ENCODE data around the gene ACSL1. TPM values are rescaled to one million over a fixed set of nuclear protein-coding genes. Genes with fewer than 3 reads are reported as not detected.
"Not testable (repeated sequence)": the region's sequence is repeated elsewhere in the genome, so short reads cannot be mapped to it uniquely, and the experiment has no call there.

The ACSL1 gene
- polyA plus RNA-seq, 1 donor = 13.8 TPM

GRCh38 chr4:184745831-184746795 is 79.7 kb downstream of the ACSL1 start:
- Histone ChIP-seq H3K4me1 (ENCODE audit: control insufficient read depth, insufficient read depth, low read length) (peaks cover 10% of the 10 kb centered on the region), H3K4me3 (ENCODE audit: low read length) (no peak overlapping the region), H3K9me3 (ENCODE audit: control insufficient read depth, low read depth, low read length) (peaks cover 4% of the 10 kb centered on the region), H3K27me3 (ENCODE audit: control insufficient read depth, insufficient read depth, low read length) (no peaks in the 10 kb centered on the region), H3K27ac (ENCODE audit: low read length) (no peak overlapping the region), H3K36me3 (ENCODE audit: control insufficient read depth, insufficient read depth, low read length) (no peaks in the 10 kb centered on the region)
- WGBS (ENCODE audit: insufficient coverage, low lambda C conversion rate) = no CpG with 5 or more reads among the region's 10 CpGs
- peak; percentile 55 to 62 for DNase-seq

- H3K36me3 ChIP-seq (ENCODE audit: control insufficient read depth, insufficient read depth, low read length) = no peaks in the 10 kb centered on the region
- H3K27ac ChIP-seq (ENCODE audit: low read length) = no peak overlapping the region
- H3K27me3 ChIP-seq (ENCODE audit: control insufficient read depth, insufficient read depth, low read length) = no peaks in the 10 kb centered on the region
- no peak for DNase-seq
- peaks cover 10% of the 10 kb centered on the region for H3K4me1 ChIP-seq (ENCODE audit: control insufficient read depth, insufficient read depth, low read length)
- WGBS (ENCODE audit: insufficient coverage, low lambda C conversion rate) = no CpG with 5 or more reads among the region's 10 CpGs
- no peak overlapping the region for H3K4me3 ChIP-seq (ENCODE audit: low read length)
- H3K9me3 ChIP-seq (ENCODE audit: control insufficient read depth, low read depth, low read length) = peaks cover 8% of the 10 kb centered on the region
Observed at GRCh38 chr4:184744236-184744635, 81.5 kb downstream of the ACSL1 start.

GRCh38 chr4:184743650-184744049 is 82.1 kb downstream of the ACSL1 start:
- no peak overlapping the region for H3K27ac ChIP-seq (ENCODE audit: low read length)
- peaks cover 10% of the 10 kb centered on the region for H3K4me1 ChIP-seq (ENCODE audit: control insufficient read depth, insufficient read depth, low read length)
- no peaks in the 10 kb centered on the region for H3K27me3 ChIP-seq (ENCODE audit: control insufficient read depth, insufficient read depth, low read length)
- no peak overlapping the region for H3K4me3 ChIP-seq (ENCODE audit: low read length)
- no peaks in the 10 kb centered on the region for H3K36me3 ChIP-seq (ENCODE audit: control insufficient read depth, insufficient read depth, low read length)
- no peak for DNase-seq
- peaks cover 8% of the 10 kb centered on the region for H3K9me3 ChIP-seq (ENCODE audit: control insufficient read depth, low read depth, low read length)
- 100% methylated on average over 2 of the region's 4 CpGs for WGBS (ENCODE audit: insufficient coverage, low lambda C conversion rate)

GRCh38 chr4:184741651-184742050 is 84.1 kb downstream of the ACSL1 start:
- not testable (repeated sequence) for H3K36me3 ChIP-seq (ENCODE audit: control insufficient read depth, insufficient read depth, low read length); H3K4me3 ChIP-seq (ENCODE audit: low read length); H3K4me1 ChIP-seq (ENCODE audit: control insufficient read depth, insufficient read depth, low read length); DNase-seq; H3K9me3 ChIP-seq (ENCODE audit: control insufficient read depth, low read depth, low read length); H3K27me3 ChIP-seq (ENCODE audit: control insufficient read depth, insufficient read depth, low read length); H3K27ac ChIP-seq (ENCODE audit: low read length)
- no CpG with 5 or more reads among the region's 1 CpG for WGBS (ENCODE audit: insufficient coverage, low lambda C conversion rate)

GRCh38 chr4:184740980-184741391 is 84.8 kb downstream of the ACSL1 start:
- Histone ChIP-seq H3K9me3 (ENCODE audit: control insufficient read depth, low read depth, low read length) (peaks cover 8% of the 10 kb centered on the region), H3K4me1 (ENCODE audit: control insufficient read depth, insufficient read depth, low read length) (no peaks in the 10 kb centered on the region), H3K4me3 (ENCODE audit: low read length) (no peak overlapping the region), H3K27ac (ENCODE audit: low read length) (no peak overlapping the region), H3K36me3 (ENCODE audit: control insufficient read depth, insufficient read depth, low read length) (no peaks in the 10 kb centered on the region), H3K27me3 (ENCODE audit: control insufficient read depth, insufficient read depth, low read length) (no peaks in the 10 kb centered on the region)
- no CpG with 5 or more reads among the region's 20 CpGs for WGBS (ENCODE audit: insufficient coverage, low lambda C conversion rate)
- DNase-seq = no peak

- no CpG with 5 or more reads among the region's 1 CpG for WGBS (ENCODE audit: insufficient coverage, low lambda C conversion rate)
- not testable (repeated sequence) for H3K9me3 ChIP-seq (ENCODE audit: control insufficient read depth, low read depth, low read length); H3K27ac ChIP-seq (ENCODE audit: low read length); H3K4me1 ChIP-seq (ENCODE audit: control insufficient read depth, insufficient read depth, low read length); H3K36me3 ChIP-seq (ENCODE audit: control insufficient read depth, insufficient read depth, low read length); DNase-seq; H3K27me3 ChIP-seq (ENCODE audit: control insufficient read depth, insufficient read depth, low read length); H3K4me3 ChIP-seq (ENCODE audit: low read length)
Observed at GRCh38 chr4:184739575-184739974, 86.2 kb downstream of the ACSL1 start.

GRCh38 chr4:184734758-184735157 is 91.0 kb downstream of the ACSL1 start:
- 71% methylated on average over 5 of the region's 6 CpGs for WGBS (ENCODE audit: insufficient coverage, low lambda C conversion rate)
- Histone ChIP-seq H3K4me3 (ENCODE audit: low read length) (peak overlapping the region; percentile 54), H3K27ac (ENCODE audit: low read length) (peak overlapping the region; percentile 55), H3K27me3 (ENCODE audit: control insufficient read depth, insufficient read depth, low read length) (no peaks in the 10 kb centered on the region), H3K36me3 (ENCODE audit: control insufficient read depth, insufficient read depth, low read length) (no peaks in the 10 kb centered on the region), H3K4me1 (ENCODE audit: control insufficient read depth, insufficient read depth, low read length) (no peaks in the 10 kb centered on the region), H3K9me3 (ENCODE audit: control insufficient read depth, low read depth, low read length) (no peaks in the 10 kb centered on the region)
- no peak for DNase-seq

GRCh38 chr4:184733654-184734524 is 91.9 kb downstream of the ACSL1 start, which contains the start of gene CENPU:
Gene CENPU (minus strand): TSS chr4:184734096. CDS start chr4:184734062, 34 bp downstream.
- Histone ChIP-seq H3K27me3 (ENCODE audit: control insufficient read depth, insufficient read depth, low read length) (no peaks in the 10 kb centered on the region), H3K36me3 (ENCODE audit: control insufficient read depth, insufficient read depth, low read length) (no peaks in the 10 kb centered on the region), H3K9me3 (ENCODE audit: control insufficient read depth, low read depth, low read length) (no peaks in the 10 kb centered on the region), H3K4me1 (ENCODE audit: control insufficient read depth, insufficient read depth, low read length) (no peaks in the 10 kb centered on the region), H3K4me3 (ENCODE audit: low read length) (peak within 1 kb of the TSS; percentile 72), H3K27ac (ENCODE audit: low read length) (peak within 1 kb of the TSS; percentile 55)
- peak; percentile 99 to 100 for DNase-seq
- no CpG with 5 or more reads among the region's 69 CpGs for WGBS (ENCODE audit: insufficient coverage, low lambda C conversion rate)

GRCh38 chr4:184732126-184732525 is 93.6 kb downstream of the ACSL1 start:
- Histone ChIP-seq H3K9me3 (ENCODE audit: control insufficient read depth, low read depth, low read length) (no peaks in the 10 kb centered on the region), H3K36me3 (ENCODE audit: control insufficient read depth, insufficient read depth, low read length) (peaks cover 7% of the 10 kb centered on the region), H3K4me3 (ENCODE audit: low read length) (no peak overlapping the region), H3K27ac (ENCODE audit: low read length) (no peak overlapping the region), H3K27me3 (ENCODE audit: control insufficient read depth, insufficient read depth, low read length) (no peaks in the 10 kb centered on the region), H3K4me1 (ENCODE audit: control insufficient read depth, insufficient read depth, low read length) (no peaks in the 10 kb centered on the region)
- DNase-seq = peak in 1 of 2 donors; percentile 3
- 80% methylated on average over 1 of the region's 4 CpGs for WGBS (ENCODE audit: insufficient coverage, low lambda C conversion rate)

GRCh38 chr4:184731056-184731455 is 94.7 kb downstream of the ACSL1 start:
- Histone ChIP-seq H3K27ac (ENCODE audit: low read length) (no peak overlapping the region), H3K4me3 (ENCODE audit: low read length) (no peak overlapping the region), H3K4me1 (ENCODE audit: control insufficient read depth, insufficient read depth, low read length) (no peaks in the 10 kb centered on the region), H3K27me3 (ENCODE audit: control insufficient read depth, insufficient read depth, low read length) (no peaks in the 10 kb centered on the region), H3K36me3 (ENCODE audit: control insufficient read depth, insufficient read depth, low read length) (peaks cover 7% of the 10 kb centered on the region), H3K9me3 (ENCODE audit: control insufficient read depth, low read depth, low read length) (no peaks in the 10 kb centered on the region)
- no peak for DNase-seq
- no CpG with 5 or more reads among the region's 6 CpGs for WGBS (ENCODE audit: insufficient coverage, low lambda C conversion rate)
